Adrenal gland (tissue), 12 donors: ENCODE results near the gene BCL11B. TPM values are rescaled to one million over a fixed set of nuclear protein-coding genes. Genes with fewer than 3 reads are reported as not detected.
A peak's percentile ranks its signal among the peaks of the same experiment; 100 is the strongest.

Experiments
- DNase-seq, 7 donors: peaks; one replicate each; pipeline ENCODE4 v3.0.0-alpha.2; 2019 to 2020
- H3K27ac ChIP-seq, 5 donors: fragments of 200-600 bp; sonication (generic) in 4 of 5; 1 replicate in 3 of 5; 2 replicates in 2 of 5; pipeline versions ENCODE4 v1.5.1 to v1.8.0; 2016 to 2020; ENCODE audit warnings: mild to moderate bottlenecking in 1 of 5
- H3K27me3 ChIP-seq: fragments of 200-600 bp; 2 replicates; pipeline ENCODE4 v1.8.0; 2021
- H3K36me3 ChIP-seq, 2 donors: fragments of 200-600 bp; replicated peaks in 1 of 2; 1 replicate in 1 of 2; 2 replicates in 1 of 2; pipeline versions ENCODE4 v1.5.1 to v1.8.0; 2018 to 2022
- H3K4me1 ChIP-seq, 2 donors: fragments of 200-600 bp; replicated peaks in 1 of 2; 1 replicate in 1 of 2; 2 replicates in 1 of 2; pipeline versions ENCODE4 v1.5.1 to v1.8.0; 2018 to 2021
- H3K4me3 ChIP-seq, 4 donors: fragments of 200-600 bp; sonication (generic) in 3 of 4; one replicate each; pipeline ENCODE4 v1.5.1; 2016 to 2018
- H3K9me3 ChIP-seq, 3 donors: fragments of 200-600 bp; sonication (generic) in 1 of 3; replicated peaks in 1 of 3; 1 replicate in 2 of 3; 2 replicates in 1 of 3; pipeline versions ENCODE4 v1.5.1 to v1.8.0; 2016 to 2021
- CTCF ChIP-seq, 6 experiments: fragments of 450-650 bp in 4 of 6; fragments of 200-600 bp in 2 of 6; sonication (generic) in 1 of 6; IDR thresholded peaks; 1 replicate in 5 of 6; 2 replicates in 1 of 6; pipeline versions ENCODE4 v1.5.1 to v1.8.0; 2016 to 2021; ENCODE audit warnings: antibody characterized with exemption in 6 of 6, mild to moderate bottlenecking in 2 of 6, moderate library complexity in 1 of 6
- POLR2A ChIP-seq, 2 donors: fragments of 450-650 bp; IDR thresholded peaks; one replicate each; pipeline ENCODE4 v1.6.1; 2017; ENCODE audit warnings: antibody characterized with exemption in 2 of 2, mild to moderate bottlenecking in 2 of 2, moderate library complexity in 1 of 2
- whole genome bisulfite sequencing, 4 donors: extraction: QIAGEN DNeasy Blood & Tissue Kit in 2 of 4; methylation state at CpG; one replicate each; pipeline versions ENCODE4 v1.1.5 to v1.1.7; 2013 to 2017; 5-methylcytosine and 5-hydroxymethylcytosine counted together
- intact Hi-C, 2 donors: fragments of 100-400 bp; cut with DNase I; formaldehyde crosslinking; loops; one replicate each; pipeline versions ENCODE4 v1.14.1 to v1.15.0; 2022 to 2023
- polyA plus RNA-seq, 3 donors: library from polyadenylated mRNA; stranded (reverse); fragments of 200-250 nt in 2 of 3; fragments of 350-450 nt in 1 of 3; fragmentation: Illumina TruSeq in 1 of 3; extraction: RNeasy Lipid Tissue Mini Kit (QIAGEN cat#74804) in 1 of 3; gene quantifications; one replicate each; pipeline ENCODE4 v1.2.3, GENCODE V29; 2013 to 2014
- total RNA-seq, 9 donors: library from RNA; depleted of rRNA in 4 of 9; stranded (reverse); fragments of >200 nt in 4 of 9; fragments of 120-200 nt in 1 of 9; fragmentation: NEBNext Ultra II Directional in 1 of 9; extraction: Animal tissue kit (Norgen Biotek cat#: 25700) in 1 of 9; gene quantifications; one replicate each; pipeline versions ENCODE4 v1.1.0 to v1.2.4, GENCODE V29; 2013 to 2023
- donor health status: healthy with polysubstance abuse.
- donor health status: Bipolar disorder and iron deficiency.
- donor health status: DM: yes; HTN: yes; CAD: no.
- donor health status: DM: no; HTN: no; CAD: no.
- donor health status: DM: no; HTN: no; CAD: no.
- donor health status: DM: yes; HTN: yes; CAD: no.

The BCL11B gene
- total and polyA plus RNA-seq, 12 donors, result 0.24 to 3.2 (median 0.54) TPM

- Histone ChIP-seq H3K36me3 (no peaks in the 10 kb centered on the region), H3K27ac (no peak overlapping the region), H3K27me3 (peaks cover 4% of the 10 kb centered on the region), H3K9me3 (no peaks in the 10 kb centered on the region), H3K4me1 (no peaks in the 10 kb centered on the region), H3K4me3 (no peak overlapping the region)
- intact Hi-C loops, result no loop called here
- TF ChIP-seq CTCF (IDR thresholded peaks at IDR 0.05) (no peak), POLR2A (IDR thresholded peaks at IDR 0.05) (no peak)
- no peak for DNase-seq
- 66 to 83% (median 73%) methylated on average over 2 of the region's 2 CpGs for WGBS, 4 donors
These were observed 121.8 kb downstream of the BCL11B start for GRCh38 chr14:99150236-99150635.

GRCh38 chr14:99148861-99149610 lies 123.0 kb downstream of the BCL11B start:
- H3K27me3 ChIP-seq, result peaks cover 4% of the 10 kb centered on the region
- H3K27ac ChIP-seq, result no peak overlapping the region
- no peaks in the 10 kb centered on the region for H3K9me3 ChIP-seq
- no peaks in the 10 kb centered on the region for H3K36me3 ChIP-seq
- H3K4me3 ChIP-seq, result no peak overlapping the region
- WGBS, 4 donors, result 77 to 82% (median 79%) methylated on average over 22 of the region's 22 CpGs
- TF ChIP-seq POLR2A (IDR thresholded peaks at IDR 0.05), result no peak
- no peak for TF ChIP-seq CTCF (IDR thresholded peaks at IDR 0.05)
- DNase-seq, result peak in 1 of 7 donors; percentile 17
- intact Hi-C loops, result no loop called here
- H3K4me1 ChIP-seq, result no peaks in the 10 kb centered on the region

GRCh38 chr14:99148131-99148530 lies 123.9 kb downstream of the BCL11B start:
- H3K36me3 ChIP-seq, result no peaks in the 10 kb centered on the region
- no peaks in the 10 kb centered on the region for H3K4me1 ChIP-seq
- no peaks in the 10 kb centered on the region for H3K9me3 ChIP-seq
- no peak overlapping the region for H3K27ac ChIP-seq
- no peak overlapping the region for H3K4me3 ChIP-seq
- WGBS, 4 donors, result 81 to 89% (median 85%) methylated on average over 8 of the region's 8 CpGs
- intact Hi-C loops, result no loop called here
- TF ChIP-seq POLR2A (IDR thresholded peaks at IDR 0.05) (no peak), CTCF (IDR thresholded peaks at IDR 0.05) (no peak)
- H3K27me3 ChIP-seq, result no peaks in the 10 kb centered on the region
- peak in 1 of 7 donors; percentile 28 for DNase-seq

- no peaks in the 10 kb centered on the region for H3K4me1 ChIP-seq
- H3K9me3 ChIP-seq, result no peaks in the 10 kb centered on the region
- WGBS, 4 donors, result 71 to 75% (median 73%) methylated on average over 5 of the region's 5 CpGs
- H3K27ac ChIP-seq, result no peak overlapping the region
- TF ChIP-seq POLR2A (IDR thresholded peaks at IDR 0.05) (no peak), CTCF (IDR thresholded peaks at IDR 0.05) (no peak)
- no peak for DNase-seq
- H3K36me3 ChIP-seq, result no peaks in the 10 kb centered on the region
- no peaks in the 10 kb centered on the region for H3K27me3 ChIP-seq
- H3K4me3 ChIP-seq, result no peak overlapping the region
- intact Hi-C loops, result no loop called here
These were observed 124.6 kb downstream of the BCL11B start for GRCh38 chr14:99147366-99147740.
